Left lung (tissue), 10 donors: ENCODE results near the gene RAB26. TPM values are rescaled to one million over a fixed set of nuclear protein-coding genes. Genes with fewer than 3 reads are reported as not detected.

Experiments used
- ATAC-seq: fragments of 200-7000 bp; cut with Tn5 transposase; one replicate; pipeline ENCODE4 v1.9.1; 2020; ENCODE audit warnings: moderate library complexity
- DNase-seq, 4 donors: peaks; one replicate each; pipeline ENCODE4 v3.0.0-alpha.2; 2013 to 2020
- H3K27ac ChIP-seq, 2 donors: fragments of 200-600 bp; sonication (generic) in 1 of 2; one replicate each; pipeline versions ENCODE4 v1.5.0 to v1.8.0; 2020 to 2021
- H3K27me3 ChIP-seq, 2 donors: fragments of 200-600 bp; sonication (generic) in 1 of 2; one replicate each; pipeline versions ENCODE4 v1.5.0 to v1.8.0; 2020 to 2021
- H3K36me3 ChIP-seq, 2 donors: fragments of 200-600 bp; sonication (generic) in 1 of 2; one replicate each; pipeline versions ENCODE4 v1.5.0 to v1.8.0; 2020 to 2021
- H3K4me1 ChIP-seq, 2 donors: fragments of 200-600 bp; one replicate each; pipeline ENCODE4 v1.8.0; 2021
- H3K4me3 ChIP-seq, 2 donors: fragments of 200-600 bp; sonication (generic) in 1 of 2; one replicate each; pipeline versions ENCODE4 v1.5.0 to v1.8.0; 2020 to 2021; ENCODE audit warnings: mild to moderate bottlenecking in 1 of 2
- H3K9me3 ChIP-seq, 2 donors: fragments of 200-600 bp; sonication (generic) in 1 of 2; one replicate each; pipeline versions ENCODE4 v1.5.0 to v1.8.0; 2020 to 2021
- CTCF ChIP-seq, 2 donors: fragments of 200-600 bp; sonication (generic) in 1 of 2; IDR thresholded peaks; one replicate each; pipeline versions ENCODE4 v1.5.0 to v1.8.0; 2021; ENCODE audit warnings: antibody characterized with exemption in 2 of 2
- intact Hi-C, 2 donors: fragments of 100-400 bp; cut with DNase I; formaldehyde crosslinking; loops; one replicate each; pipeline versions ENCODE4 v1.11.2 to v1.14.2; 2022
- polyA plus RNA-seq, 6 donors: library from polyadenylated mRNA; unstranded; fragments of 120-200 nt; gene quantifications; one replicate each; pipeline ENCODE4 v1.2.1, GENCODE V29; 2013; ENCODE audit not compliant: insufficient read length in 6 of 6
- total RNA-seq, 2 donors: library from RNA; stranded (reverse); fragmentation: NEBNext Ultra II Directional; extraction: Animal tissue kit (Norgen Biotek cat#: 25700); gene quantifications; one replicate each; pipeline ENCODE4 v1.2.1, GENCODE V29; 2021
- donor health status: DM: no; HTN: yes; CAD: no.
- donor health status: DM: no; HTN: no; CAD: no.

Gene RAB26
- total and polyA plus RNA-seq, 8 donors, result 0.73 to 1.9 (median 1.4) TPM

GRCh38 chr16:2155977-2156848 lies 7.8 kb downstream of the RAB26 start:
- ATAC-seq (no peak), DNase-seq (peak in 1 of 4 donors; percentile 85)
- Histone ChIP-seq H3K27me3 (no peaks in the 10 kb centered on the region), H3K4me3 (peak overlapping the region; percentile 49 to 81), H3K4me1 (peaks cover 58 to 83% of the 10 kb centered on the region in 2 donors), H3K9me3 (no peaks in the 10 kb centered on the region), H3K27ac (peak overlapping the region; percentile 67 to 93), H3K36me3 (peaks cover 0 to 22% of the 10 kb centered on the region in 2 donors)
- TF ChIP-seq CTCF (IDR thresholded peaks at IDR 0.05), result no peak
- intact Hi-C loops, result no loop called here

- ATAC-seq (no peak), DNase-seq (peak in 1 of 4 donors; percentile 66)
- H3K27me3 ChIP-seq, result no peaks in the 10 kb centered on the region
- peaks cover 56 to 77% of the 10 kb centered on the region in 2 donors for H3K4me1 ChIP-seq
- TF ChIP-seq CTCF (IDR thresholded peaks at IDR 0.05), result no peak
- intact Hi-C loops, result no loop called here
- H3K9me3 ChIP-seq, result no peaks in the 10 kb centered on the region
- peaks cover 0 to 19% of the 10 kb centered on the region in 2 donors for H3K36me3 ChIP-seq
- H3K4me3 ChIP-seq, result peak overlapping the region in 1 of 2 donors; percentile 81
- H3K27ac ChIP-seq, result no peak overlapping the region
Measured at GRCh38 chr16:2156849-2157224, 8.4 kb downstream of the RAB26 start.

- intact Hi-C loops, result no loop called here
- no peak for ATAC-seq
Measured at GRCh38 chr16:2157480-2158261, 9.2 kb downstream of the RAB26 start.

GRCh38 chr16:2158262-2158638 lies 9.8 kb downstream of the RAB26 start:
- ATAC-seq (no peak), DNase-seq (peak in 1 of 4 donors; percentile 78)
- Histone ChIP-seq H3K4me3 (no peak overlapping the region), H3K27ac (peak overlapping the region in 1 of 2 donors; percentile 65), H3K4me1 (peaks cover 41 to 66% of the 10 kb centered on the region in 2 donors), H3K36me3 (peaks cover 0 to 15% of the 10 kb centered on the region in 2 donors), H3K27me3 (no peaks in the 10 kb centered on the region), H3K9me3 (no peaks in the 10 kb centered on the region)
- intact Hi-C loops, result no loop called here
- TF ChIP-seq CTCF (IDR thresholded peaks at IDR 0.05), result no peak

More at GRCh38 chr16:2157480-2158261, 9.2 kb downstream of the RAB26 start:
- DNase-seq, result peak in 1 of 4 donors; percentile 72
- Histone ChIP-seq H3K27ac (no peak overlapping the region), H3K27me3 (no peaks in the 10 kb centered on the region), H3K36me3 (peaks cover 0 to 15% of the 10 kb centered on the region in 2 donors), H3K9me3 (no peaks in the 10 kb centered on the region), H3K4me1 (peaks cover 47 to 72% of the 10 kb centered on the region in 2 donors), H3K4me3 (peak overlapping the region in 1 of 2 donors; percentile 81)
- TF ChIP-seq CTCF (IDR thresholded peaks at IDR 0.05), result no peak
